ENCODE measurements around the gene LRRC10.
A peak's percentile ranks its signal among the peaks of the same experiment; 100 is the strongest.

Gene LRRC10, protein sequence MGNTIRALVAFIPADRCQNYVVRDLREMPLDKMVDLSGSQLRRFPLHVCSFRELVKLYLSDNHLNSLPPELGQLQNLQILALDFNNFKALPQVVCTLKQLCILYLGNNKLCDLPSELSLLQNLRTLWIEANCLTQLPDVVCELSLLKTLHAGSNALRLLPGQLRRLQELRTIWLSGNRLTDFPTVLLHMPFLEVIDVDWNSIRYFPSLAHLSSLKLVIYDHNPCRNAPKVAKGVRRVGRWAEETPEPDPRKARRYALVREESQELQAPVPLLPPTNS

DNA sequence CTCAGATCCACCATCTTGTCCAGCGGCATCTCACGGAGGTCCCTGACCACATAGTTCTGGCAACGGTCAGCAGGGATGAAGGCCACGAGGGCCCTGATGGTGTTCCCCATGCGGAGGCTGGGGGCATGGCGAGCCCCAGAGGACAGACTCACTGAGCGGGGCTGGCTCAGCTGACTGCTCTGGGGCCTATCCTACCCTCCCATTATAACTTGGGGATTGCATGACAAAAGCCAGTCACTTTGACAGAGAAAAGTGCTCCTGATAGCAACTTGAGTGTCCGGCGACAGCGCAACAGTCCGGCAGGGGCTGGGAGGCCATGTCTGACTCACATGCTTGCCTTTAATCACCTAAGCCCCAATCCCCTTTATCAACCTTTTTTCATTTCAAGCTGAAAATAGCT lies at the start of gene LRRC10:
LRRC10 (minus strand) TSS at position 179 of the 400 bp plus-strand sequence; CDS start at position 110, 69 bp downstream.
- no peak for DNase-seq

DNA sequence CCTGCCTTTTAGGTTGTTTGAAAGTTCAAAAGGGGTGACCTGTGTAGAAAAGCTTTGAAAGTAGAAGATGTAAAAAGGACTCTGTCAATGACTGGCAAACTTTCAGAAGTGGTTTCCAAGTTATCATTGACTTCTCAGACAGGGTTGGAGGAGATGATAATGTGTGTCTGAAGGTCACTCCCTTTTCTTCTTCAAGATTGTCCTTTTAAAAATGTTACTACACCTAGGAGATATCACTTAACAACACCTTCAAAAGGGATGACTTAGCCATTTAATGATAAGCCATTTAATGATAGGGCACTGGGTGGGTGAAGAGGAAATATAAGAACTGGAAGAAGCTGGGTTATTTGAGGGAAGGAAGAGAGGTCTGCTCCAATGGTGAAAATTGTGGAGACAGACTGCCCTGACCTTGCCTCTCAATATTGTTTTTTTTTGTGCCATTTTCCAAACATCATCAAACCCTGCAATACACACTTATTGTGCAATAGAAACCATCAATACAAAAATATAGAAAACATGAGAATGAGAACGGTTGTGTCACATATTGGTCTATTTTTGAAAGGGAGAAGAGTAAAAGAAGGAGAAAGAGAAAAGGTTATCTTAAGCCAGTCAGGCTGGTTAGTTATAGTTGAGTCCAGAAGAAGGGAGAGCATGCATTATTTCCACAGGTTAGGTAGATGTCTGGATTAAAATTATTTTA lies 49.6 kb upstream of the LRRC10 start:
- no peak for DNase-seq

- DNase-seq: no peak
These were observed 47.5 kb upstream of the LRRC10 start for GRCh38 chr12:69658203-69658602.

DNA sequence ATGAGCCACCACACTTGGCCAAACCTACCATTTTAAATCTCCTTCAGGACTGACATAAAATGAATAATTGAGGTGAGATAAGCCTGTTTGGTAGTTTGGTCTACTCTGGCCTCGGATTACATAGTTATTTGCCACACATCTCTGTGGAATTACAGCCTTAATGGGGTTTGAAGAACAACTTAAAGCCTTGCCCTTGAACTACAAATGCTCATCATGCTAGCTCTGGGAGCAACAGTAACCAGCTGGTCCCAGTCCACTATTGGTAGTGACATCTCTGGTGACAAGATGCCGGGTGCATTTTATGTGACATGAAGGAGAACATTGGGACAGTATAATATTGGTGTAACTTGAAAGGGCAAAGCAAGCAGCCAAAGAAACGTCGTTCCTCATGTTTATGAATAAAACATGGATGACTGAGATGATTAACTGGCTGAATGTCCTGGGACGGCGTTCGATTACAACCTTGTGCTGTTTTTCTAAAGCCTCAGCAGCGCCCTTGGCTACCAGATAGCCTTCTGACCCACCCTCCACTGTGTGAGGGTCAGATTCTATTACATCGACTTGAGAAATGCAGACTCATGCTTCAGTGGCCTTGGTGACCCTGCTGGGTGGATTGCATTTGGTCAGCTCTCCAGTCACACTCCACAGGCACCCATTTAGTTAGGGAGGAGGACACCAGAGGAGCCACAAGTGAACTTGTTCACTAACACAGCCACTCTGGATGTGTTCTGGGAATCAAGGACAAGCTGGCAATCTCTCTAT lies 46.9 kb upstream of the LRRC10 start:
- DNase-seq: no peak

DNA sequence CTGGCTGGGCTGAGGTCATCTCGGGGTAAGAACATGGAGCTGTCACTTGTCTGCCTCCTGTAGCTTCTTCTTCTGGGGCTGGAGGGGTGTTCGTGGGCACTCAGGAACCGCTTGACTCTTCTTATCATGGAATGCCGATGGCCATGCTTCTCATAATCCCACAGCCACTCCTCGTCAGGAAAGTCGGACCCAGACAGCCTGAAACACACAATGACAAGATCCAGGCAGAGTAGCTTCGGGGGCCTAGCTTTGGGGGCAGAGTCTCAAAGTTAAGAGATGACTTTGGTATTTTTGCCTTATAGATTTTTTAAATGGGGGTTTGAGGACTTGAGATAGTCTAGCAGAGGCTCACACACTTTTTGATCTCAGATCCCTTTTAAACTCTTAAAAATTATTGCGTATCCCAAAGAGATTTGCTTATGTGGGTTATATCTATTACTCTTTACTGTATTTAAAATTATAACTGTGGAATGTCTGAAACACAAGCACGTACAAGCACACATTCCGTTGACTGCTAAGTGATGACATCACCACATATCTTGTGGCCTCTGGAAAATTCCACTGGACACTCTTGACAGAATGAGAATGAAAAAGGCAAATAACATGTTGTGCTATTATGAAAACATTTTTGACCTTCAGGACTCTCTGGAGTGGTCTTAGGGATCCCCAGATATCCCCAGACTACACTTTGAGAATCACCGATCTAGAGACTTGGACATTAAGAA lies 45.1 kb upstream of the LRRC10 start:
- DNase-seq: no peak

- no peak for DNase-seq
These were observed 43.0 kb upstream of the LRRC10 start for GRCh38 chr12:69653703-69654102.

GRCh38 chr12:69651922-69652321 lies 41.2 kb upstream of the LRRC10 start:
- DNase-seq: no peak

GRCh38 chr12:69649529-69649928 lies 38.8 kb upstream of the LRRC10 start:
- DNase-seq: no peak

GRCh38 chr12:69648476-69648875 lies 37.8 kb upstream of the LRRC10 start:
- no peak for DNase-seq

DNA sequence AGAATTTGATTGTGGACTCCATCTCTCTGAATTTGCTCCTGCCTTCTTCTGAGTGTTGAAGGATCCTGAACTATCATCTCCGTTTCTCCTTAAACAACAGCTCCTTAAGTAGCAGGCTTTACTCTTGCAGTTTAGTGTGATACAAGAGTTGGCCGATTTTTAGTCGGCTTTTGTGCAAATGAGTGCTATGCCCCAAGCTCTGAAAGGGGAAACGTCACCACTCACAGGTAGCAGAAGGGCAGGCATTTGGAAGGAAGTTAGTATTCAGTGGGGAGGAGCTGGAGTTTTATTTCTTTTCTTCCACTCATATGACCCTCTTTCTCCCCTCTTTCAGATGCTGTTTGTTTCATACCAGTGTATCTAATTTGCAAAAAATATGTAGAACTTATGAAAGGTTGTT lies 36.5 kb upstream of the LRRC10 start:
- DNase-seq: no peak

DNA sequence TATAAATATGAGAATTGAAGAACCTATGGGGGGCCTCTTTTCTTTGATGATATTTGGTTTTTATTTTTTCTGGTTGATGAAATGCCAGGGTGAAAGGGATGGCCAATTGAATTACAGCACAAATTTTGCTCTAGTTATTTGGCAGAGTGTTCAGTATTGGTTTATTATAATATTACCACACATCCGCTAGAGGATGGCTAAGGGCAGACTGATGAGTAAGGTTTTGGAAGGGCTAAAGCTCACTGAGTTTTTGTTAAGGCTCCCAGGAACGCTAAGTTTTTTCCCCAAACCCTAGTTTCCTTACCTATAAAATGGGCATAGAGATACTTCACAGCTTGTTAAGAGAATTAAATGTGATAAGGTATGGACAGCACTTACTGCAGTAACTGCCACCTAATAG lies 34.3 kb upstream of the LRRC10 start:
- DNase-seq: no peak

DNA sequence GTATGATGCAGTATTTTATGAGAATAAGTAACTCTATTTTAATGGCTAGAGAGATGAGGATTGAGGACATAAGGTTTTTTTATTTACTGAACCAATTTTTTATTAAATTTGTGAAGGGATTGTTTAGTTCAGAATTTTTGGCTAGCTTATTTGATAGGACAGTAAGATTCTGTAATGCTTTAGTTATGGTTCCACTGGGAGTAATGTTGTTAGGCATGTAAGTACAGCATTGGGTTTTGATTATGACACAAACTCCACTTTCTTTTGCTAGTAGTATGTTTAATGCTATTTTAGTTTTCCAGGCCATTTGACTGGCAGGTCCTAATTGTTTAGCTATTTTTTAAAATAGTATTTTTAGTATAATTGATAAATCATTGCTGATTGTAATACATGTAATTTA lies 33.8 kb upstream of the LRRC10 start:
- no peak for DNase-seq

- DNase-seq: no peak
These were observed 31.8 kb upstream of the LRRC10 start for GRCh38 chr12:69642531-69642930.

DNA sequence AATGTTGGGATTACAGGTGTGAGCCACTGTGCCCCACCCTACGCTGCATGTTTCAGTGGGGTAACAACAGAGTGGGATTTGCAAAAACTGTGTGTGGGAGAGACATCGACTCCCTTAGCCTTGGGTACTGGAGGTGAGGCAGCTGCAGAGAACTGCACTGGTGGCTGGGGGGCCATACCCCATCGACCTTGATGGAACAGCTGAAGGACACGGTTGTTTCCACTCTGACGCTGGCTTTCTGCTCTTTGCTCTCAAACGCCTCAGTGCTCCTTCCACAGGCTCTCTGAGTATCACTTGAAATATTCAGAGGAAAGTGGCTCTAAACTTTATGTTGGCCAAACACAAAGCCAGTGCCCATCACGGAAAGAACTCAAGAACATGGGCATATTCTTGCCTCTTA lies 30.8 kb upstream of the LRRC10 start:
- DNase-seq: no peak

DNA sequence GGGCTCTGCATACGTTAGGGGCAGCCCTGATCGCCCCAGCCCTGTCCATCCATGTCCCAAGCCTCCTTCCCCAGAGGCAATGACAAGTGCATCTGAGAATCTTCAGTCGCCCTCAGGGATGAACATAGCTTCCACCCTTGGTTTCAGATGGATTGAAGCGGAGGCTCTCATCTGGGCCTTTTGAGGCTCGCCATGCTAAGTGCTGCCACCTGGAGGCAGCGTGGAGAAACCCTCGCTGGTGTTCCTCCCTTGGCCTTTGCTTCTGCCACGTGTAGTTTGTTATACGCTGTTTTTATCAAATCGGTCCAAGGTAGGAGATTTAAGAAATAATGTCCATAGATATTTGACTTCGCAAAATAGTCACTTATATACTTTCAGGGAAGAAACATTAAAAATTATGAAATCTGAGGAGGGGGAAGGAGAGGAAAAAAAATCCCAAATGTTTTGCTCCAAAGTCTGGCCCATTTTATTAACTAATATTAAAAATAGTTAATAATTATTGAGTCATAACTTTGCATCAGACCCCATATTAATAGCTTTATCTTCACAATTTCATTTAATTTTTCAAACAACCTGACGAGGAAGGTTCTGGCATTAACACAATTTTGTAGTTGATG lies 28.8 kb upstream of the LRRC10 start:
- peak; percentile 80 for DNase-seq

DNA sequence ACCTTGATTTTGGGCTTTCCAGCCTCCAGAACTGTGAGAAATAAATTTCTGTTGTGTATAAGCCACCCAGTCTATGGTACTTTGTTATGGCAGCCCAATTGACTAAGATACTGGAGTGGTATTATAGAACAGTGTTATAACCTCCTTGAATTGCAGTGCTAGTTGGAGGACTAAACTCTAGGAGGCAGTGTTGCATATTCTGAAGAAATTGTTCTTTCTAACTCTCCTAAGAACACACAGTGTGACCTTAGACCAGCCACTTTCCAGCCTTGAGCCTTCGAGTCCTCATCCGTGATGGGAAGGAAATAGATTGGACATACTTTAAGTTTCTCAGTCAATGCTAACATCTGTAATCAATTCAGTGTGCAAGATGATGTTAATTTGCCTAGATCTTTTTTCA lies 22.4 kb upstream of the LRRC10 start:
- DNase-seq: no peak

DNA sequence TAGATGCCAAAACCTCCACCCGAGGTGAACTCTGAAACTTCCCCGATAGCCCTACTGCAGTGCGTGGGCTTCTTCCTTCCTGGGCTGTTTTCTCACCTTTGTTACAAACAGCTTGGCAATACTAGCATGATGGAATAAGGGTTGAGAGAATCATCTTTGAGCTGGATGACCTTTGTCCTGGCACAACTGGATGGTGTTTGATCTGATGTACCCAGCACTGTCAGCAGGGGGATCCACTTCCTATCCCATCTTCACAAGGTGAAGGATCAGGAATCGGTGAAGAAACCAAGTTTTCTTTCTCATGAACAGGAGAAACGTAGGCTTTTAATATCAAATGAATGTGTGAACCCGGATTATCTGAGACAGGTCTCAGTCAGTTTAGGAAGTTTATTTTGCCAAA lies 19.5 kb upstream of the LRRC10 start:
- no peak for DNase-seq

DNA sequence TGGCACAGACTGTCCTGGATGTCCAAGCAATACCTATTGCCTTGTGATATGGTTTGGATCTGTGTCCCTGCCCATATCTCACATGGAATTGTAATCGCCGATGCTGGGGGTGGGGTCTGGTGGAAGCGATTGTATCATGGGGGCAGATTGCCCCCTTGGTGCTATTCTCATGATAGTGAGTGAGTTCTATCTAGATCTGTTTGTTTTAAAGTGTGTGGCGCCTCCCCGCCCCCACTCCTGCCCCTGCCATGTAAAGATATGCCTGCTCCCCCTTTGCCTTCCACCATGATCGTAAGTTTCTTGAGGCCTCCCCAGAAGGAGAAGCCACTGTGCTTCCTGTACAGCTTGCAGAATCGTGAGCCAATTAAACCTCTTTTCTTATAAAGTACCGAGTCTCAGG lies 16.8 kb upstream of the LRRC10 start:
- DNase-seq: no peak

DNA sequence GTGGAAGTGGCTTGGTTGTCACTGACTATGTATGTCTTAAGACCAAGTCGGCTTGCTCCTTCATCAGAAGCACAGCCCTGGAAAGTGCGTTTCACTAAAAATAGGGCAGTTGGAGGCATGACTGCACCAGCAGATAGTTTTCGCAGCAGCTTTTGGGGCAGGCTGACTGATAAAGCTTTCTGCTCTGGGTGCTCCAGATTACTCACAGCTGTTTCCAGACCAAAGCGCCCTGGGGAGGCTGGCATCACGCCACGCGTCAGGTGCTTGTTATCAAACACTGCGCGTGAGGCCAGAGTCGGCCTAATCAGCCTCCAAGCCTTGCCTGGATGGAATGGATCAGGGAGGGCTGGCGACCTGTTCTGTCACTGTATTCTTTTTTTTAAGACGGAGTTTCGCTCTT lies 13.3 kb upstream of the LRRC10 start:
- no peak for DNase-seq

DNA sequence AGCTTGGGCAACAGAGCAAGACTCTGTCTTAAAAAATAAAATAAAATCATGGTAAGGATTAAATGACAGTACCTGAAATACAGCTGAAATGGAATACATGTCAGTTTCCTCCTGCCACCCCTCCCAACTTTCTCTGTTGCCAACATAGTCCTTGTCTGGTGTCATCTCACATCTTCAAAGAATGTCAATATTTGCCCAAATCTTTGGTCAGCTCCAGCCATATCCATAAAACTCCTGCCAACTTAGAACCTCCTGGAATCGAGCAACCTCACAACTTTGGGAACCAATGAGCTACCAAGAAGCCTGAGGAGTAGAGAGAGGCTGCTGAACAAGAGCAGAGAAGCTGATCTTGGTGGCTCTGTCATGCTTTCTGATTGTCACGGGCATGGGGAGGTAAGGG lies 10.8 kb upstream of the LRRC10 start:
- DNase-seq: no peak

DNA sequence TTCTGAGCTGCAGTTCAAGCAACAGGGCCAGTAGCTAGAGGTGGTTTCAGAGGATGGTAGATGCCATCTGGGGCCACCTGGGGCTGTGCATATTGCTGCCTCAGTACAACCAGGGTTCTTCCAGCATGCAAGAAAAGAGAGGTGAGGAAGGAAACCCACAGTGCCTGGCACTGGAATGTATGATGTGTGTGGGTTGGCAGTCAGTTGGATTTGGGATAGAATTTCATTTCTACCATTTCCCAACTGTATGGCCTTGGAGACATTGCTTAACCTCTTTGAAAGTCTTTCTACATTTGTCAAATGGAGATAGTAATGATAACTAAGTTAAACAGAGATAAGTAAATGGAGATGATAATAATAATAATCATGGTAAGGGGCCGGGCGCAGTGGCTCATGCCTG lies 10.2 kb upstream of the LRRC10 start:
- no peak for DNase-seq

DNA sequence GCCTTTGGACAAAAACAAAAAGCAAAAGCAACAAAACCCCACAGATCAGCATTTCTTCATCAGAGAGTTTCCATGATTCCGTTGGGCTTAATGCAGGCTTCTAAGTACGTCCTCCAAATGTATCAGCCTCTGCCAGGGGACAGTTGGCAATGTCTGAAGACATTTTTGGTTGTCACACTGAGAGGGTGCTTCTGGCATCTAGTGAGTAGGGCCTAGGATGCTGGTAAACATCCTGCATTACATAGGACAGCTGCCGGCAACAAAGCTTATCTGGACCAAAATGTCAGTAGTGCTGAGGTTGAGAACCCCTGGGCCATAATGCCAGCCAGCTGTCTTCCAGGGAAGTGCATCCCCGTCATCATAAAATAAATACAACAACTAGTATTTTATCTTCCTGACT lies 9.4 kb upstream of the LRRC10 start:
- DNase-seq: no peak

DNA sequence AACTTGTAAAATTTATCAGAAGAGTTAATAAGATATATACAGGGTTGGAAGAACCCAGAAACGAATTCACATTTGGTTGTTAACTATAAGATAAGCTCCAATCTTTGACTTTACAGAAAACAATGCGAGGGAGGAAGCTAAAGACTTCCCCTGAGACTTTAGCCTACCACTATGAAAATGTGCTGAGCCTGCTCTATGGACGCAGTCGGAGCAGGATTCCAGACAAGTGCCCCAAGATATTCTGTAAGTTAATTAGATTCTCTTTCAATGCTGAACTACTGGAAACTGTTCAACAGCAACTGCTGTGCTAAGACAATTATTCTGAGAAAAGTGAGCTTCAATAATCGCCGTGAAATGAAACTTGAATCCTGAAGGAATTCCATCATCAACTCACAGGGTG lies 8.3 kb upstream of the LRRC10 start:
- DNase-seq: no peak

Measured in activated CD8-positive, alpha-beta memory T cell treated with anti-CD3 and anti-CD28 coated beads, Interleukin-2, amount 50 U/mL, for 48 hours (primary cell).